ENCODE measurements around the gene UGT1A6. TPM values are rescaled to one million over a fixed set of nuclear protein-coding genes. Genes with fewer than 3 reads are reported as not detected.

Gene UGT1A6
- total and polyA plus RNA-seq, 2 of the 13 experiments (the other 11 are each of a cell fraction or from before 2014, with no cell fraction given), result 0.25 TPM; not detected in 1

DNA sequence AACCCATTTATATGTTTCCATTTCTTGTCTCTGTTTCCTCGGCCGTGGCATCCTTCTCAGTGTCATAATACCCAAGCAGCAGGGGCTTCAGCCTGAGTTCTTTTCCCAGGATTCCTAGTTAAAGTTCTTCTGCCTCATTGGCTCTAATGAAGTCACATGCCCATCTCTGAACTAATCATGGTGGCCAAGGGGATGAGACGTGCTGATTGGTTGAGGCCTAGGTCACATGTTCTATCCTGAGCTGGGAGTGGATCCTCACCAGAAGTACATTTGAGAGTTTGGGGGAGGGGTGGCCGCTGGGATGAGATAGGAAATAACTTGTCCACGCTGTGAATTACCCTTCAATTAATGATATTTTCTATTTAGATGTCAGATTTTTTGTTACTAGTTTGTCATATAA lies 16.3 kb downstream of the UGT1A6 start:
- no peak overlapping the region for H3K4me2 ChIP-seq (ENCODE audit: low read depth, low read length)
- TF ChIP-seq TERF1 (CRISPR knock-in tag; IDR thresholded peaks at IDR 0.05) (no peak), HNRNPUL1 (IDR thresholded peaks at IDR 0.05; ENCODE audit: low read depth, low read length) (no peak), BRCA1 (CRISPR knock-in tag; IDR thresholded peaks at IDR 0.05) (no peak), MATR3 (CRISPR knock-in tag; IDR thresholded peaks at IDR 0.05) (no peak), ZNF225 (CRISPR knock-in tag; IDR thresholded peaks at IDR 0.05) (no peak), KDM3A (CRISPR knock-in tag; IDR thresholded peaks at IDR 0.05; ENCODE audit: low read depth) (no peak), ARNT2 (CRISPR knock-in tag; IDR thresholded peaks at IDR 0.05; ENCODE audit: low read depth) (no peak)
- TF ChIP-seq, protein P1, sequence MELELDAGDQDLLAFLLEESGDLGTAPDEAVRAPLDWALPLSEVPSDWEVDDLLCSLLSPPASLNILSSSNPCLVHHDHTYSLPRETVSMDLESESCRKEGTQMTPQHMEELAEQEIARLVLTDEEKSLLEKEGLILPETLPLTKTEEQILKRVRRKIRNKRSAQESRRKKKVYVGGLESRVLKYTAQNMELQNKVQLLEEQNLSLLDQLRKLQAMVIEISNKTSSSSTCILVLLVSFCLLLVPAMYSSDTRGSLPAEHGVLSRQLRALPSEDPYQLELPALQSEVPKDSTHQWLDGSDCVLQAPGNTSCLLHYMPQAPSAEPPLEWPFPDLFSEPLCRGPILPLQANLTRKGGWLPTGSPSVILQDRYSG (CRISPR knock-in tag; IDR thresholded peaks at IDR 0.05), result no peak
- TF ChIP-seq, protein P2, sequence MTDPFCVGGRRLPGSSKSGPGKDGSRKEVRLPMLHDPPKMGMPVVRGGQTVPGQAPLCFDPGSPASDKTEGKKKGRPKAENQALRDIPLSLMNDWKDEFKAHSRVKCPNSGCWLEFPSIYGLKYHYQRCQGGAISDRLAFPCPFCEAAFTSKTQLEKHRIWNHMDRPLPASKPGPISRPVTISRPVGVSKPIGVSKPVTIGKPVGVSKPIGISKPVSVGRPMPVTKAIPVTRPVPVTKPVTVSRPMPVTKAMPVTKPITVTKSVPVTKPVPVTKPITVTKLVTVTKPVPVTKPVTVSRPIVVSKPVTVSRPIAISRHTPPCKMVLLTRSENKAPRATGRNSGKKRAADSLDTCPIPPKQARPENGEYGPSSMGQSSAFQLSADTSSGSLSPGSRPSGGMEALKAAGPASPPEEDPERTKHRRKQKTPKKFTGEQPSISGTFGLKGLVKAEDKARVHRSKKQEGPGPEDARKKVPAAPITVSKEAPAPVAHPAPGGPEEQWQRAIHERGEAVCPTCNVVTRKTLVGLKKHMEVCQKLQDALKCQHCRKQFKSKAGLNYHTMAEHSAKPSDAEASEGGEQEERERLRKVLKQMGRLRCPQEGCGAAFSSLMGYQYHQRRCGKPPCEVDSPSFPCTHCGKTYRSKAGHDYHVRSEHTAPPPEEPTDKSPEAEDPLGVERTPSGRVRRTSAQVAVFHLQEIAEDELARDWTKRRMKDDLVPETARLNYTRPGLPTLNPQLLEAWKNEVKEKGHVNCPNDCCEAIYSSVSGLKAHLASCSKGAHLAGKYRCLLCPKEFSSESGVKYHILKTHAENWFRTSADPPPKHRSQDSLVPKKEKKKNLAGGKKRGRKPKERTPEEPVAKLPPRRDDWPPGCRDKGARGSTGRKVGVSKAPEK (CRISPR knock-in tag; IDR thresholded peaks at IDR 0.05; ENCODE audit: borderline replicate concordance), result no peak

More for the DNA sequence above, 16.3 kb downstream of the UGT1A6 start:
- in situ Hi-C loops (cut with HindIII; ENCODE audit: extremely low pct_ligation_motif_present, low pct_unique_long_range_greater_than_20kb) (no loop called here), intact Hi-C loops (cut with micrococcal nuclease; ENCODE audit: unreplicated experiment) (no loop called here)
- Histone ChIP-seq H3K79me2 (ENCODE audit: insufficient read depth, low read length) (no peaks in the 10 kb centered on the region), H2AFZ (ENCODE audit: low read length) (no peak overlapping the region), H3K9ac (ENCODE audit: insufficient read depth, low read depth, low read length) (no peak overlapping the region), H4K20me1 (ENCODE audit: insufficient read depth, low read length) (no peaks in the 10 kb centered on the region), H3K4me3 (replicated peaks in 1 of 3; ENCODE audit: insufficient read depth in 1 of 3, low read depth in 2 of 3, low read length in 3 of 3) (no peak overlapping the region), H3K27ac (ENCODE audit: extremely low read length, insufficient read depth, low read length) (no peak overlapping the region), H3K36me3 (replicated peaks in 1 of 2; ENCODE audit: control insufficient read depth in 1 of 2, insufficient read depth in 2 of 2, low read length in 2 of 2) (no peaks in the 10 kb centered on the region), H3K27me3 (ENCODE audit: control insufficient read depth in 1 of 2, insufficient read depth in 2 of 2, low read length in 2 of 2) (no peaks in the 10 kb centered on the region), H3K9me3 (ENCODE audit: low read length) (no peaks in the 10 kb centered on the region), H3K4me1 (ENCODE audit: insufficient read depth, low read length) (no peaks in the 10 kb centered on the region)
- BruUV-seq (replicated peaks), result no TSS peak
- ChIA-PET POLR2A (no interaction called here), CTCF (ENCODE audit: low intra/inter-chr PET ratio, low total read pairs) (no interaction called here)
- FAIRE-seq (no peak), ATAC-seq (no peak), DNase-seq (ENCODE audit: low spot score) (no peak)
- 68% methylated on average over 5 of the region's 5 CpGs for WGBS (ENCODE audit: low lambda C conversion rate)

All from HepG2 (cell line).